CD8-positive, alpha-beta memory T cell (primary cell): Measurements from ENCODE around the gene PDE4C. TPM values are rescaled to one million over a fixed set of nuclear protein-coding genes. Genes with fewer than 3 reads are reported as not detected.
"Not testable (repeated sequence)": the region's sequence is repeated elsewhere in the genome, so short reads cannot be mapped to it uniquely, and the experiment has no call there.

Experiments used
- CTCF ChIA-PET: fragments of 350-600 bp; sonication (Branson Sonifier 250); formaldehyde crosslinking; loops from one replicate; lab custom pipeline; 2021; ENCODE audit warnings: antibody characterized with exemption; lab: Charles Lee
- POLR2A ChIA-PET: fragments of 350-600 bp; sonication (Branson Sonifier 250); formaldehyde crosslinking; loops from one replicate; lab custom pipeline; 2021; ENCODE audit warnings: antibody characterized with exemption; lab: Charles Lee
- DNase-seq, 5 donors: peaks; one replicate each; pipeline versions ENCODE4 v3.0.0 to v3.0.0-alpha.2; 2020 to 2022; ENCODE audit warnings: mixed read lengths in 1 of 5
- H3K27ac ChIP-seq: one replicate; pipeline ENCODE4 v1.7.0; 2013; ENCODE audit warnings: low read depth, mild to moderate bottlenecking, low read length, moderate library complexity
- H3K27me3 ChIP-seq: 2 replicates; pipeline ENCODE4 v1.7.0; 2013; ENCODE audit warnings: low read length, mild to moderate bottlenecking; ENCODE audit not compliant: insufficient read depth, poor library complexity, severe bottlenecking
- H3K36me3 ChIP-seq: 2 replicates; pipeline ENCODE4 v1.7.0; 2013; ENCODE audit warnings: mild to moderate bottlenecking, low read length, moderate library complexity; ENCODE audit not compliant: insufficient read depth
- H3K4me1 ChIP-seq: 2 replicates; pipeline ENCODE4 v1.7.0; 2013; ENCODE audit warnings: mild to moderate bottlenecking, low read length, moderate library complexity; ENCODE audit not compliant: insufficient read depth
- H3K4me3 ChIP-seq: 2 replicates; pipeline ENCODE4 v1.7.0; 2013; ENCODE audit warnings: mild to moderate bottlenecking, low read length
- H3K9me3 ChIP-seq: 2 replicates; pipeline ENCODE4 v1.7.0; 2013; ENCODE audit warnings: mild to moderate bottlenecking, low read length
- H3K27ac Mint-ChIP-seq, 8 donors: one replicate each; pipeline ENCODE4 v1.8.0; 2020 to 2021; ENCODE audit warnings: mixed read lengths in 8 of 8, mild to moderate bottlenecking in 6 of 8, inconsistent platforms in 3 of 8, moderate library complexity in 3 of 8
- H3K27me3 Mint-ChIP-seq, 2 donors: one replicate each; pipeline ENCODE4 v1.8.0; 2020 to 2021; ENCODE audit warnings: mixed read lengths in 2 of 2, mild to moderate bottlenecking in 1 of 2, moderate library complexity in 1 of 2
- H3K36me3 Mint-ChIP-seq, 3 donors: one replicate each; pipeline ENCODE4 v1.8.0; 2020 to 2021; ENCODE audit warnings: mixed read lengths in 3 of 3, inconsistent platforms in 1 of 3, mild to moderate bottlenecking in 1 of 3
- H3K4me1 Mint-ChIP-seq, 3 donors: one replicate each; pipeline ENCODE4 v1.8.0; 2020 to 2021; ENCODE audit warnings: mixed read lengths in 3 of 3, inconsistent platforms in 1 of 3, mild to moderate bottlenecking in 1 of 3
- H3K4me3 Mint-ChIP-seq, 7 donors: one replicate each; pipeline ENCODE4 v1.8.0; 2020 to 2021; ENCODE audit warnings: mixed read lengths in 7 of 7, mild to moderate bottlenecking in 6 of 7, moderate library complexity in 4 of 7, inconsistent platforms in 2 of 7
- H3K9me3 Mint-ChIP-seq, 5 donors: one replicate each; pipeline ENCODE4 v1.8.0; 2020 to 2022; ENCODE audit warnings: mixed read lengths in 5 of 5, mild to moderate bottlenecking in 3 of 5, moderate library complexity in 2 of 5, inconsistent platforms in 1 of 5
- polyA plus RNA-seq: library from polyadenylated mRNA; unstranded; fragments of 300-500 nt; fragmentation: Illumina TruSeq; gene quantifications from one replicate; pipeline ENCODE4 v1.2.3, GENCODE V29; 2021
- total RNA-seq, 2 experiments: library from RNA; stranded (reverse); gene quantifications; one replicate each; pipeline ENCODE4 v1.2.3, GENCODE V29; 2021

PDE4C gene
- total and polyA plus RNA-seq, 3 experiments from 2014 or later, result not detected

- Histone ChIP-seq H3K27ac (no peak overlapping the region), H3K4me1 (peaks cover 13% of the 10 kb centered on the region), H3K4me3 (no peak overlapping the region), H3K36me3 (no peaks in the 10 kb centered on the region), H3K27me3 (peaks cover 15% of the 10 kb centered on the region), H3K9me3 (no peaks in the 10 kb centered on the region)
- peaks cover 0 to 3% (median 0%) of the 10 kb centered on the region in 3 donors for H3K36me3 Mint-ChIP-seq
- H3K4me1 Mint-ChIP-seq, result peaks cover 10 to 18% (median 10%) of the 10 kb centered on the region in 3 donors
- peak overlapping the region in 1 of 7 donors; percentile 54 for H3K4me3 Mint-ChIP-seq
- H3K9me3 Mint-ChIP-seq, result no peaks in the 10 kb centered on the region
- peaks cover 31 to 40% of the 10 kb centered on the region in 2 donors for H3K27me3 Mint-ChIP-seq
- no peak overlapping the region for H3K27ac Mint-ChIP-seq
- DNase-seq, result no peak
- ChIA-PET CTCF (interaction anchor here (0.5 to 1.3 kb wide), 2 partner anchors 109 to 968 kb away, joined by 3 read pairs; no protein-coding TSS in a partner anchor), POLR2A (interaction anchor here (0.6 kb wide), 1 partner anchor 59 kb away, joined by 3 read pairs; no protein-coding TSS in a partner anchor)
Measured at GRCh38 chr19:18219911-18220631, 6.2 kb downstream of the PDE4C start.

- DNase-seq, result no peak
- POLR2A ChIA-PET, result no interaction called here
- no peak overlapping the region for H3K4me3 Mint-ChIP-seq
Measured at GRCh38 chr19:18218600-18218999, 7.6 kb downstream of the PDE4C start.

GRCh38 chr19:18218159-18218558 lies 8.1 kb downstream of the PDE4C start:
- Mint-ChIP-seq H3K27me3 (peaks cover 19 to 24% of the 10 kb centered on the region in 2 donors), H3K4me1 (peaks cover 0 to 3% (median 3%) of the 10 kb centered on the region in 3 donors), H3K36me3 (no peaks in the 10 kb centered on the region), H3K27ac (no peak overlapping the region), H3K4me3 (no peak overlapping the region), H3K9me3 (no peaks in the 10 kb centered on the region)
- H3K9me3 ChIP-seq, result no peaks in the 10 kb centered on the region
- no peak overlapping the region for H3K4me3 ChIP-seq
- no peaks in the 10 kb centered on the region for H3K4me1 ChIP-seq
- H3K36me3 ChIP-seq, result no peaks in the 10 kb centered on the region
- H3K27ac ChIP-seq, result no peak overlapping the region
- POLR2A ChIA-PET, result no interaction called here
- H3K27me3 ChIP-seq, result no peaks in the 10 kb centered on the region
- DNase-seq, result no peak
- CTCF ChIA-PET, result no interaction called here

More at GRCh38 chr19:18218600-18218999, 7.6 kb downstream of the PDE4C start:
- H3K27me3 ChIP-seq, result peaks cover 1% of the 10 kb centered on the region
- Mint-ChIP-seq H3K36me3 (no peaks in the 10 kb centered on the region), H3K9me3 (no peaks in the 10 kb centered on the region), H3K4me1 (peaks cover 0 to 3% (median 3%) of the 10 kb centered on the region in 3 donors), H3K27me3 (peaks cover 22 to 26% of the 10 kb centered on the region in 2 donors), H3K27ac (peak overlapping the region in 1 of 8 donors; percentile 55)
- H3K4me3 ChIP-seq, result no peak overlapping the region
- H3K9me3 ChIP-seq, result no peaks in the 10 kb centered on the region
- H3K4me1 ChIP-seq, result no peaks in the 10 kb centered on the region
- CTCF ChIA-PET, result interaction anchor here (1.1 kb wide), 1 partner anchor 33 kb away, joined by 3 read pairs; no protein-coding TSS in a partner anchor
- H3K36me3 ChIP-seq, result no peaks in the 10 kb centered on the region
- no peak overlapping the region for H3K27ac ChIP-seq

GRCh38 chr19:18216789-18217188 lies 9.4 kb downstream of the PDE4C start:
- DNase-seq, result no peak
- no peaks in the 10 kb centered on the region for H3K36me3 Mint-ChIP-seq
- peaks cover 10 to 17% of the 10 kb centered on the region in 2 donors for H3K27me3 Mint-ChIP-seq
- no peak overlapping the region for H3K27ac Mint-ChIP-seq
- no peaks in the 10 kb centered on the region for H3K9me3 Mint-ChIP-seq
- peaks cover 0 to 3% (median 3%) of the 10 kb centered on the region in 3 donors for H3K4me1 Mint-ChIP-seq
- Histone ChIP-seq H3K27me3 (no peaks in the 10 kb centered on the region), H3K27ac (no peak overlapping the region), H3K36me3 (no peaks in the 10 kb centered on the region), H3K4me1 (no peaks in the 10 kb centered on the region), H3K9me3 (no peaks in the 10 kb centered on the region), H3K4me3 (no peak overlapping the region)
- POLR2A ChIA-PET, result no interaction called here
- CTCF ChIA-PET, result no interaction called here
- no peak overlapping the region for H3K4me3 Mint-ChIP-seq

- Mint-ChIP-seq H3K4me1 (no peaks in the 10 kb centered on the region), H3K9me3 (no peaks in the 10 kb centered on the region), H3K4me3 (no peak overlapping the region), H3K27ac (no peak overlapping the region), H3K36me3 (no peaks in the 10 kb centered on the region), H3K27me3 (peaks cover 6 to 9% of the 10 kb centered on the region in 2 donors)
- Histone ChIP-seq H3K27me3 (no peaks in the 10 kb centered on the region), H3K4me1 (no peaks in the 10 kb centered on the region), H3K27ac (no peak overlapping the region), H3K4me3 (no peak overlapping the region), H3K36me3 (no peaks in the 10 kb centered on the region), H3K9me3 (no peaks in the 10 kb centered on the region)
- DNase-seq, result no peak
- CTCF ChIA-PET, result no interaction called here
- POLR2A ChIA-PET, result interaction anchor here (0.6 kb wide), 1 partner anchor 104 kb away, joined by 5 read pairs; no protein-coding TSS in a partner anchor
Measured at GRCh38 chr19:18214779-18215433, 11.3 kb downstream of the PDE4C start.

- Mint-ChIP-seq H3K9me3 (no peaks in the 10 kb centered on the region), H3K27me3 (peaks cover 9 to 13% of the 10 kb centered on the region in 2 donors), H3K27ac (no peak overlapping the region), H3K4me3 (no peak overlapping the region), H3K36me3 (no peaks in the 10 kb centered on the region), H3K4me1 (no peaks in the 10 kb centered on the region)
- no peak for DNase-seq
- no peak overlapping the region for H3K27ac ChIP-seq
- ChIA-PET CTCF (no interaction called here), POLR2A (no interaction called here)
- H3K36me3 ChIP-seq, result no peaks in the 10 kb centered on the region
- peaks cover 5% of the 10 kb centered on the region for H3K27me3 ChIP-seq
- no peak overlapping the region for H3K4me3 ChIP-seq
- no peaks in the 10 kb centered on the region for H3K4me1 ChIP-seq
- H3K9me3 ChIP-seq, result no peaks in the 10 kb centered on the region
Measured at GRCh38 chr19:18211683-18212082, 14.6 kb downstream of the PDE4C start.

- Mint-ChIP-seq H3K4me3 (peak overlapping the region in 1 of 7 donors; percentile 55), H3K27ac (peak overlapping the region in 1 of 8 donors; percentile 20), H3K27me3 (peaks cover 9 to 13% of the 10 kb centered on the region in 2 donors)
- CTCF ChIA-PET, result interaction anchor here (10.9 kb wide), 1 partner anchor 41 kb away, joined by 116 read pairs; a partner anchor contains a TSS
- H3K36me3 Mint-ChIP-seq, H3K36me3 ChIP-seq, H3K9me3 Mint-ChIP-seq, H3K4me3 ChIP-seq, H3K27me3 ChIP-seq, H3K9me3 ChIP-seq, POLR2A ChIA-PET, H3K4me1 ChIP-seq, H3K27ac ChIP-seq, H3K4me1 Mint-ChIP-seq, DNase-seq: not testable (repeated sequence)
Measured at GRCh38 chr19:18209912-18210311, 16.3 kb downstream of the PDE4C start.
